Hematopoietic multipotent progenitor cell treated with erythropoietin and hydrocortisone succinate and interleukin-3 and kit ligand, for 4 days (in vitro differentiated cells): ENCODE data around the gene PNPLA1.
A peak's percentile ranks its signal among the peaks of the same experiment; 100 is the strongest.

ENCODE experiments used
- DNase-seq: peaks from one replicate; pipeline ENCODE4 v3.0.0-alpha.2; 2015

The PNPLA1 gene, protein sequence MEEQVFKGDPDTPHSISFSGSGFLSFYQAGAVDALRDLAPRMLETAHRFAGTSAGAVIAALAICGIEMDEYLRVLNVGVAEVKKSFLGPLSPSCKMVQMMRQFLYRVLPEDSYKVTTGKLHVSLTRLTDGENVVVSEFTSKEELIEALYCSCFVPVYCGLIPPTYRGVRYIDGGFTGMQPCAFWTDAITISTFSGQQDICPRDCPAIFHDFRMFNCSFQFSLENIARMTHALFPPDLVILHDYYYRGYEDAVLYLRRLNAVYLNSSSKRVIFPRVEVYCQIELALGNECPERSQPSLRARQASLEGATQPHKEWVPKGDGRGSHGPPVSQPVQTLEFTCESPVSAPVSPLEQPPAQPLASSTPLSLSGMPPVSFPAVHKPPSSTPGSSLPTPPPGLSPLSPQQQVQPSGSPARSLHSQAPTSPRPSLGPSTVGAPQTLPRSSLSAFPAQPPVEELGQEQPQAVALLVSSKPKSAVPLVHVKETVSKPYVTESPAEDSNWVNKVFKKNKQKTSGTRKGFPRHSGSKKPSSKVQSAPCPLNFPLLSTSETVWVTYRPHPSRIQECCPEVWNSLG

DNA sequence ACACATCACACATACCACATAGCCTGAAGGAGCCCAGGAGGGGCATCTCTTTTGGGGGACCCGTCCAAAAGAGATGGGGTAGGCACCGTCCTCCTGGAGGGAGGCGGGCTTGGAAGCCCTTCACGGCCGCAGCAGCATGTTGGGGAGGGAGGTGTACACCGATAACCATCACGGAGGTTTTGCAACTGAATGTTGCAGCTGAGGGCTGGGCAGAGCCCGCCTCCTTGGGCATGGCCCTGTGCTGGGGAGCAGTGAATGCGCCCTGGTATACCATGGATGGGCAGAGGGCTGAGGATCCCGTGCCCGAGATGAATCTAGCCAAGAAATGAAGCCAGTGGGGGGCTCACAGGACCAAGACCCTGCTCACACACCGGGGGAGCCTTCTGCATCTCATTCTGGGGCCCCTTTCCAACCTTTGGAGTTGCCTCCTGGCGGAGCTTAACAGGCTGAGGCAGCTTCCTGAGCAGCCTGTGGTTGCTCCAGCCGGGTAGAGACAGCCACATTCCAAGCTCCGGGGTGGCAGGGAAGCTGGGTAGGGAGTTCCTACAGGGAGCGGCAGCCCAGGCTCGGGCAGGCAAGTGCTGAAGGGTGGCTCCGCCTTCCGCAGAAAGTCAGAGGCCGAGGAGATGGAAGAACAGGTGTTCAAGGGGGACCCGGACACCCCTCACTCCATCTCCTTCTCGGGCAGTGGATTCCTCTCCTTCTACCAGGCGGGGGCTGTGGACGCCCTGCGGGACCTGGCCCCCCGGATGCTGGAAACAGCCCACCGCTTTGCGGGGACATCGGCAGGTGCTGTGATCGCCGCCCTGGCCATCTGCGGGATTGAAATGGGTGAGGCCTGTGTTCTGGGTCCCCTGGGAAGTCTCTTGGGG is at the start of gene PNPLA1:
TSS of gene PNPLA1 (plus strand) at position 227 of the 872 bp plus-strand sequence. CDS start at position 627, 400 bp downstream.
- DNase-seq, result peak; percentile 30

DNA sequence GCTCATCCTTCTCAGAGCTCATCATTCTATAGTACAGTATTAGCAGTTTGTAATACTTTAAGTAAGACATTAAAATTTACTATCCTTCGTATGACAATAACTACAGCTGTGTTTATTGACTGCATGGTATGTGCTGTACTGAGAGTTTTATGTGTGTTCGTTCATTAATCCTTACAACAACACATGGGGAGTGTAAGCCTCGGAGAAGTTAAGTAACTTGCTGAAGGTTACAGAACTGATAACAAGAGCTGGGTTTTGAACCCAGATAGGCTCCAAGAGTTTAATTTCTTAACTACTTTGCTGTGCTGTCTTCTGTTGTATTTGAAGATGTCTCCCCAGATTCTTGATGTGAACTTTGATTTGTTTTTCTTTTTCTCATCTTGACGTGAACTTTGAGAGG is 49.6 kb upstream of the PNPLA1 start:
- no peak for DNase-seq

DNA sequence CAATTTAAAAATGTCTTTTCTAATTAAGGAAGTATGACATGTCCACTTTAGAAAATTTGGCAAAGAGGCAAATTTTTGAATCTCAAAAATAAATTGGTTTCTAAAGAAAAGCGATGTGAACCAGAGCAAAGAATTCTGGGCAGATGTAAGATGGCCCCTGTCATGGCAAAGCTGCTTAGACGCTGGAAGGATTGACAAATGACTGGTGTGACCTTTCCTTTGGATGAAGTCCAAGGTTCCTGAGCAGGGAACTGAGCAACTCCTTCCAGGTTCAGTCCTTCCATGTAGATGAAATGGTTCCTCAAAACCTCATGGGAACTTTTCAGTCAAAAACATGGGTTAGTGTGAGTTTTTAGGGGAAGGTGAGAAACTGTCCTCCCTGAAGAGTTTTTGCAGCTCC is 48.2 kb upstream of the PNPLA1 start:
- no peak for DNase-seq

DNA sequence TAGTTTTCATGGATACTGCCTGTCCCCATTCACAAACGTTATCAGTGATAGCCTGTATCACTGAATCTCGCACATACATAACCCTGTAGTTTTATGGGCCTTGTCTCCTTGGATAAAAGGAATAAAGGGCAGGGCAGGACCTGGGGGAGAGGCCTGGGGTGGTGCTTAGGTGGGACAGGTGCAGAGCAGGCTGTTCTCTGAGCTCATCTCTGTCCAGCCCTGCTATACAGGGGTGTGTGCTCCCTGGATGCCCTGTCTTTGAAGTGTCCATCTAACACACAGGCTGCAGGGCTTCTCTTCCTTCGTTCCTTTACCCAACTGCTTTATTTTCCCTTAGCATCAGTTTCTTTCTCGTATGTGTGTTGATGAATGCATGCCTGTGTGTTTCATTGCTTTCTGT is 46.9 kb upstream of the PNPLA1 start:
- DNase-seq, result no peak

GRCh38 chr6:36223706-36224105 is 46.2 kb upstream of the PNPLA1 start:
- DNase-seq, result no peak

GRCh38 chr6:36224918-36225461 is 44.9 kb upstream of the PNPLA1 start:
- peak; percentile 56 for DNase-seq

DNA sequence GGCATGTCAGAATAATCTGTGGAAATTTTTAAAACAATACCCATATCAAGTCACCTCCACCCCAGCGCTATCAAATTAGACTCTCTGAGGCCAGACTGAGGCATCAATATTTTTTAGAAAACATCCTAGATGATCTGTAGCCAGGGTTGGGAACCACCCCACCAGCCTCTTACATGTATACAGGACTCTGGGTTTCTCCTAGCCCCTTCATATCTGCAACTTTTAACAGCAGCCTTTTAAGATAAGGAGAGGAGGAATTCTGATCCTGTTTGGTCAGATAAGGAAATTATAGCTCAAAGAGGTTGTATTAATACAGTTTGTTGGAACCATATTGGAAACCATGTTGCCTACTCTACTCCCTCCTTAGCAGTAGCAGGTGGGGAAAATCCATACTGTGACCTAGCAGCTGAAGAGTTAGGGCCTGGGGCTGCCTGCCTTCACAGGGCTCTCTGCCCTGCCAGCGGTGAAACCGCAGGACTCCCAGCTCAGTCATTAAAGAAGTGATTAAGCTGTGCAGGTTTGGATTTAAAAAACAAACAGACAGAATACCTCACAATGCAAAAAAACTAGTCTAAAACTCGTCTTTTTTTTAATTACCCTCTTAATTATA is 43.3 kb upstream of the PNPLA1 start:
- peak; percentile 22 for DNase-seq

- DNase-seq, result no peak
These were observed 42.3 kb upstream of the PNPLA1 start for GRCh38 chr6:36227379-36228228.

- DNase-seq, result peak; percentile 50
These were observed 40.6 kb upstream of the PNPLA1 start for GRCh38 chr6:36229223-36229622.

- no peak for DNase-seq
These were observed 39.5 kb upstream of the PNPLA1 start for GRCh38 chr6:36230371-36230770.

- DNase-seq, result no peak
These were observed 37.7 kb upstream of the PNPLA1 start for GRCh38 chr6:36232172-36232571.

DNA sequence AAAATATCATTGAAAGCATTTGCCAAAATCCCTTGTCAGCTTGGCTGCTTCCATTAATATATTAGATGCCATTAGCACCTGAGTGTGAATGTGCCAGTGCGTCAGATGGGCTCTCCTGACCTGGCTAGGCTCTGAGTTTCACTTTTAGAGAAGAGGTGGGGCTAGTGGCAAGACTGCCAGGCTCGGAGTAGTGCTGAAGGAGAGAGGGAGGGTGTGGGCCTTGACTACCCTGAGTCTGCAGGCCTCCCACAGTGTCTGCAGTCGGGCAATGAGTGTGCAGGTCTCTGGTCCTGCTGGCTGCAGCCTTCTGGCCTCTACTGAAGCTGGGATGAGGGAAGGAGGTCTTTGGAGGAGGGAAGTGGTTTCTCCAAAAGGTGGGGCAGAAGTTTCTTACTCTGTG is 34.6 kb upstream of the PNPLA1 start:
- DNase-seq, result peak; percentile 33

DNA sequence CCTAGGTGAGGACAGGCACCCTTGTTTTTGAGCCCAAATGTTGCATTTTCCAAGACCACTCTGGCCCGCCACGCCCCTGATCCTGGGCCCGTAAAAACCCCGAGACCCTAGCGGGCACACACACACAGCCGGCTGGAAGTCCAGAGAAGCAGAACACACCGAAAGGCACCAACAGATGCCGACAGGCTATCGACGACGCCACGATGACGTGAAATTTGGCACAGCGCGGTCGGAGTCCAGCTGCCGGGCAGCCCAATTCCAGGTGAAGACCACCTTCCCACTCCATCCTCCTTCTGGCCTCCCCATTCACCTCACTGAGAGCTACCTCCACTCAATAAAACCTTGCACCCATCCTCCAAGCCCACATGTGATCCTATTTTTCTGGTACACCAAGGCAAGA is 34.0 kb upstream of the PNPLA1 start:
- DNase-seq, result no peak

GRCh38 chr6:36239774-36240173 is 30.1 kb upstream of the PNPLA1 start:
- no peak for DNase-seq

GRCh38 chr6:36241728-36242127 is 28.1 kb upstream of the PNPLA1 start:
- DNase-seq, result peak; percentile 84

- DNase-seq, result no peak
These were observed 27.7 kb upstream of the PNPLA1 start for GRCh38 chr6:36242161-36242560.

- DNase-seq, result no peak
These were observed 27.2 kb upstream of the PNPLA1 start for GRCh38 chr6:36242626-36243025.

GRCh38 chr6:36243562-36244212 is 26.2 kb upstream of the PNPLA1 start:
- DNase-seq, result no peak

GRCh38 chr6:36244641-36245280 is 25.1 kb upstream of the PNPLA1 start:
- no peak for DNase-seq

- peak; percentile 35 for DNase-seq
These were observed 24.2 kb upstream of the PNPLA1 start for GRCh38 chr6:36245572-36246061.
